GM10847 (cell line): ENCODE measurements around the gene TYROBP.

Experiments used
- POLR2A ChIP-seq: IDR thresholded peaks from 2 replicates; pipeline ENCODE4 v1.6.1; 2011; ENCODE audit not compliant: insufficient read length; ENCODE audit errors: extremely low read depth

The TYROBP gene

GRCh38 chr19:35908010-35908441 lies at the start of gene TYROBP:
TSS of gene TYROBP (minus strand) at chr19:35908295. CDS start at chr19:35908228, 67 bp downstream.
- no peak for TF ChIP-seq POLR2A

GRCh38 chr19:35955881-35956634 lies 48.0 kb upstream of the TYROBP start:
- TF ChIP-seq POLR2A: no peak

- TF ChIP-seq POLR2A: no peak
Observed at GRCh38 chr19:35949131-35949530, 41.0 kb upstream of the TYROBP start.

GRCh38 chr19:35946203-35946602 lies 38.1 kb upstream of the TYROBP start:
- TF ChIP-seq POLR2A: no peak

GRCh38 chr19:35945121-35945790 lies 37.2 kb upstream of the TYROBP start:
- no peak for TF ChIP-seq POLR2A

- TF ChIP-seq POLR2A: no peak
Observed at GRCh38 chr19:35944556-35944955, 36.5 kb upstream of the TYROBP start.

GRCh38 chr19:35943321-35944301 lies 35.5 kb upstream of the TYROBP start:
- no peak for TF ChIP-seq POLR2A

- no peak for TF ChIP-seq POLR2A
Observed at GRCh38 chr19:35942235-35942634, 34.1 kb upstream of the TYROBP start.

GRCh38 chr19:35940839-35941238 lies 32.7 kb upstream of the TYROBP start:
- TF ChIP-seq POLR2A: no peak

GRCh38 chr19:35940078-35940775 lies 32.1 kb upstream of the TYROBP start:
- no peak for TF ChIP-seq POLR2A

GRCh38 chr19:35939307-35940077 lies 31.4 kb upstream of the TYROBP start:
- TF ChIP-seq POLR2A: no peak

GRCh38 chr19:35938282-35939224 lies 30.5 kb upstream of the TYROBP start:
- no peak for TF ChIP-seq POLR2A
